HEK293 (cell line): ENCODE data around the gene MOB1A.

Experiments used
- CTCF ChIA-PET: fragments of 350-600 bp; formaldehyde crosslinking; extraction: SDS; loops from one replicate; lab custom pipeline; 2021; ENCODE audit warnings: antibody characterized with exemption; lab: Yijun Ruan, JAX
- POLR2A ChIA-PET: fragments of 300-600 bp; formaldehyde crosslinking; extraction: SDS; loops from one replicate; lab custom pipeline; 2020; ENCODE audit warnings: antibody characterized with exemption, inconsistent platforms; lab: Yijun Ruan, JAX
- H3K27ac ChIP-seq: fragments of 200-500 bp; sonication (Bioruptor generic); 2 replicates; pipeline ENCODE4 v1.5.1; 2014; ENCODE audit warnings: low read depth, low read length, control low read depth, inconsistent platforms; ENCODE audit errors: extremely low read depth
- H3K36me3 ChIP-seq, 2 experiments: fragments of 200-500 bp in 1 of 2; sonication (Bioruptor generic) in 1 of 2; 1 replicate in 1 of 2; 2 replicates in 1 of 2; pipeline ENCODE4 v1.5.1; 2014 to 2017; ENCODE audit warnings: inconsistent platforms in 2 of 2, low read length in 2 of 2; ENCODE audit not compliant: control insufficient read depth in 2 of 2, insufficient read depth in 1 of 2
- H3K4me1 ChIP-seq: fragments of 200-500 bp; sonication (Bioruptor generic); 2 replicates; pipeline ENCODE4 v1.5.1; 2014; ENCODE audit warnings: mild to moderate bottlenecking, low read length, inconsistent platforms; ENCODE audit not compliant: control insufficient read depth, insufficient read depth
- H3K4me3 ChIP-seq: 2 replicates; pipeline ENCODE4 v1.5.1; 2011; ENCODE audit warnings: low read depth, mild to moderate bottlenecking, control low read depth, low read length, moderate library complexity
- H3K9me3 ChIP-seq: fragments of 200-500 bp; sonication (Bioruptor generic); 2 replicates; pipeline ENCODE4 v1.5.1; 2014; ENCODE audit warnings: low read depth, low read length, inconsistent platforms; ENCODE audit not compliant: control insufficient read depth, insufficient read depth
- IKZF3 ChIP-seq: fragments of 450-650 bp; IDR thresholded peaks from 2 replicates; pipeline ENCODE4 v1.5.0; 2018; ENCODE audit warnings: missing biosample characterization, mild to moderate bottlenecking, missing genetic modification characterization, moderate library complexity
- KLF9 ChIP-seq: fragments of 450-650 bp; formaldehyde crosslinking; IDR thresholded peaks from 2 replicates; pipeline ENCODE4 v1.5.1; 2016; ENCODE audit warnings: missing biosample characterization, missing genetic modification characterization, low read depth
- PRDM1 ChIP-seq: fragments of 450-650 bp; formaldehyde crosslinking; IDR thresholded peaks from 2 replicates; pipeline ENCODE4; 2016; ENCODE audit warnings: missing biosample characterization, missing genetic modification characterization
- PRDM10 ChIP-seq: fragments of 450-650 bp; formaldehyde crosslinking; IDR thresholded peaks from 2 replicates; pipeline ENCODE4 v1.5.1; 2016; ENCODE audit warnings: missing biosample characterization, missing genetic modification characterization
- SCRT1 ChIP-seq: fragments of 450-650 bp; formaldehyde crosslinking; IDR thresholded peaks from 2 replicates; pipeline ENCODE4 v1.5.1; 2016; ENCODE audit warnings: missing biosample characterization, missing genetic modification characterization, borderline replicate concordance
- ZBTB17 ChIP-seq: fragments of 450-650 bp; formaldehyde crosslinking; IDR thresholded peaks from 2 replicates; pipeline ENCODE4 v1.5.1; 2016; ENCODE audit warnings: missing biosample characterization, missing genetic modification characterization
- ZBTB8A ChIP-seq: fragments of 450-650 bp; formaldehyde crosslinking; IDR thresholded peaks from 2 replicates; pipeline ENCODE4 v1.5.1; 2016; ENCODE audit warnings: missing biosample characterization, missing genetic modification characterization
- ZIC2 ChIP-seq: fragments of 450-650 bp; formaldehyde crosslinking; IDR thresholded peaks from 2 replicates; pipeline ENCODE4 v1.5.1; 2016; ENCODE audit warnings: missing biosample characterization, missing genetic modification characterization
- ZNF132 ChIP-seq: fragments of 450-650 bp; formaldehyde crosslinking; IDR thresholded peaks from 2 replicates; pipeline ENCODE4 v1.5.1; 2017; ENCODE audit warnings: missing biosample characterization, missing genetic modification characterization, borderline replicate concordance
- ZNF248 ChIP-seq: fragments of 450-650 bp; formaldehyde crosslinking; IDR thresholded peaks from 2 replicates; pipeline ENCODE4 v1.5.1; 2017; ENCODE audit warnings: missing biosample characterization, missing genetic modification characterization
- ZNF324 ChIP-seq: fragments of 450-650 bp; formaldehyde crosslinking; IDR thresholded peaks from 2 replicates; pipeline ENCODE4 v1.5.1; 2016; ENCODE audit warnings: missing biosample characterization, missing genetic modification characterization
- ZNF335 ChIP-seq: fragments of 450-650 bp; formaldehyde crosslinking; conservative IDR thresholded peaks from 2 replicates; pipeline ENCODE4 v1.5.1; 2016; ENCODE audit warnings: missing biosample characterization, missing genetic modification characterization
- ZNF341 ChIP-seq: fragments of 450-650 bp; formaldehyde crosslinking; IDR thresholded peaks from 2 replicates; pipeline ENCODE4; 2016; ENCODE audit warnings: low read depth, missing biosample characterization, missing genetic modification characterization
- ZNF623 ChIP-seq: fragments of 450-650 bp; formaldehyde crosslinking; IDR thresholded peaks from 2 replicates; pipeline ENCODE4 v1.5.1; 2016; ENCODE audit warnings: missing biosample characterization, missing genetic modification characterization
- ZNF626 ChIP-seq: fragments of 450-650 bp; sonication (Bioruptor Pico); formaldehyde crosslinking; IDR thresholded peaks from 2 replicates; pipeline ENCODE4 v1.5.1; 2018; ENCODE audit warnings: missing biosample characterization, missing genetic modification characterization, inconsistent platforms
- TF ChIP-seq, protein P1 (sequence below): fragments of 450-650 bp; formaldehyde crosslinking; IDR thresholded peaks from 2 replicates; pipeline ENCODE4 v1.5.1; 2016; ENCODE audit warnings: missing biosample characterization, missing genetic modification characterization
- TF ChIP-seq, protein P2 (sequence below): fragments of 450-650 bp; formaldehyde crosslinking; IDR thresholded peaks from 2 replicates; pipeline ENCODE4 v1.5.1; 2017; ENCODE audit warnings: missing biosample characterization, missing genetic modification characterization
- TF ChIP-seq, protein P3 (sequence below): fragments of 450-650 bp; formaldehyde crosslinking; IDR thresholded peaks from 2 replicates; pipeline ENCODE4 v1.5.1; 2016; ENCODE audit warnings: missing biosample characterization, missing genetic modification characterization

The MOB1A gene

GRCh38 chr2:74201196-74201595 is 22.5 kb upstream of the MOB1A start:
- no peak overlapping the region for H3K27ac ChIP-seq
- POLR2A ChIA-PET: interaction anchor here (0.7 to 0.9 kb wide), 3 partner anchors 23 to 268 kb away, joined by 3 to 6 read pairs (median 3); partner anchors contain the start of gene MOB1A
- TF ChIP-seq, protein P1, sequence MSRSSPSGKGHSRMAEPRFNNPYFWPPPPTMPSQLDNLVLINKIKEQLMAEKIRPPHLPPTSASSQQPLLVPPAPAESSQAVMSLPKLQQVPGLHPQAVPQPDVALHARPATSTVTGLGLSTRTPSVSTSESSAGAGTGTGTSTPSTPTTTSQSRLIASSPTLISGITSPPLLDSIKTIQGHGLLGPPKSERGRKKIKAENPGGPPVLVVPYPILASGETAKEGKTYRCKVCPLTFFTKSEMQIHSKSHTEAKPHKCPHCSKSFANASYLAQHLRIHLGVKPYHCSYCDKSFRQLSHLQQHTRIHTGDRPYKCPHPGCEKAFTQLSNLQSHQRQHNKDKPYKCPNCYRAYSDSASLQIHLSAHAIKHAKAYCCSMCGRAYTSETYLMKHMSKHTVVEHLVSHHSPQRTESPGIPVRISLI (tag by site-specific recombination): peak; percentile 28; the same call in 1 of the 2 replicates
- TF ChIP-seq ZBTB17 (tag by site-specific recombination) (peak; percentile 67), ZIC2 (tag by site-specific recombination) (no peak)
- TF ChIP-seq, protein P2, sequence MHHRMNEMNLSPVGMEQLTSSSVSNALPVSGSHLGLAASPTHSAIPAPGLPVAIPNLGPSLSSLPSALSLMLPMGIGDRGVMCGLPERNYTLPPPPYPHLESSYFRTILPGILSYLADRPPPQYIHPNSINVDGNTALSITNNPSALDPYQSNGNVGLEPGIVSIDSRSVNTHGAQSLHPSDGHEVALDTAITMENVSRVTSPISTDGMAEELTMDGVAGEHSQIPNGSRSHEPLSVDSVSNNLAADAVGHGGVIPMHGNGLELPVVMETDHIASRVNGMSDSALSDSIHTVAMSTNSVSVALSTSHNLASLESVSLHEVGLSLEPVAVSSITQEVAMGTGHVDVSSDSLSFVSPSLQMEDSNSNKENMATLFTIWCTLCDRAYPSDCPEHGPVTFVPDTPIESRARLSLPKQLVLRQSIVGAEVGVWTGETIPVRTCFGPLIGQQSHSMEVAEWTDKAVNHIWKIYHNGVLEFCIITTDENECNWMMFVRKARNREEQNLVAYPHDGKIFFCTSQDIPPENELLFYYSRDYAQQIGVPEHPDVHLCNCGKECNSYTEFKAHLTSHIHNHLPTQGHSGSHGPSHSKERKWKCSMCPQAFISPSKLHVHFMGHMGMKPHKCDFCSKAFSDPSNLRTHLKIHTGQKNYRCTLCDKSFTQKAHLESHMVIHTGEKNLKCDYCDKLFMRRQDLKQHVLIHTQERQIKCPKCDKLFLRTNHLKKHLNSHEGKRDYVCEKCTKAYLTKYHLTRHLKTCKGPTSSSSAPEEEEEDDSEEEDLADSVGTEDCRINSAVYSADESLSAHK (tag by site-specific recombination): no peak
- H3K36me3 ChIP-seq: peaks cover 6 to 8% of the 10 kb centered on the region in 2 experiments; a peak in 2 of 3 replicates
- no peak overlapping the region for H3K4me3 ChIP-seq
- H3K9me3 ChIP-seq: no peaks in the 10 kb centered on the region
- CTCF ChIA-PET: interaction anchor here (0.6 kb wide), 1 partner anchor 873 kb away, joined by 3 read pairs; no protein-coding TSS in a partner anchor
- peaks cover 21% of the 10 kb centered on the region for H3K4me1 ChIP-seq

- H3K4me3 ChIP-seq: peak overlapping the region; percentile 76
- POLR2A ChIA-PET: interaction anchor here (0.7 to 4.4 kb wide), 7 partner anchors 8 to 462 kb away, joined by 3 to 52 read pairs (median 7); partner anchors contain the start of genes MOB1A and TPRKB
- TF ChIP-seq PRDM1 (tag by site-specific recombination) (peak; percentile 94), SCRT1 (tag by site-specific recombination) (no peak), PRDM10 (tag by site-specific recombination) (peak; percentile 50)
- TF ChIP-seq, all 188 proteins: peak for 2
- H3K36me3 ChIP-seq: peaks cover 6 to 8% of the 10 kb centered on the region in 2 experiments; a peak in 2 of 3 replicates
- peaks cover 8% of the 10 kb centered on the region; the same call in 1 of the 2 replicates for H3K4me1 ChIP-seq
- H3K9me3 ChIP-seq: no peaks in the 10 kb centered on the region
- peak overlapping the region; percentile 97; the same call in 1 of the 2 replicates for H3K27ac ChIP-seq
- CTCF ChIA-PET: interaction anchor here (0.6 to 2.4 kb wide), 10 partner anchors 8 to 373 kb away, joined by 3 to 9 read pairs (median 4); partner anchors contain the start of genes MOB1A and STAMBP
These were observed 21.2 kb upstream of the MOB1A start for GRCh38 chr2:74199871-74200305.

DNA sequence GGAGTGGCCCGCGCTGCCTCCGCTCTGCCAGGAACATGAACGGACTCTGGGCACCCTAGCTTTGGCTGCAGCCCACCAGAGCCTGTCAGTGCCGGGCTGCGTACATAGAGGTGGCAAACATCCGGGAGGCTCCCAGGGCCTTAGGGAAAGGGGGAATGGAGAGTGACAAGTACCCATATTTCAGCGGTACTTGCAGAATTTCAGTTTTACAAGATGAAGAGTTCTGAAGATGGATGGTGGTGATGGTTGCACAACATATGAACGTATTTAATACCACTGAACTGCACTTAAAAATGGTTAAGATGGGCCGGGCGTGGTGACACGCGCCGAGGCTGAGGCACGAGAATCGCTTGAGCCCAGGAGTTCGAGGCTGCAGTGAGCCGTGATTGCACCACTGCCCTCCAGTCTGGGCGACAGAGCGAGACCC is 20.6 kb upstream of the MOB1A start:
- Histone ChIP-seq H3K9me3 (no peaks in the 10 kb centered on the region), H3K4me1 (peaks cover 8% of the 10 kb centered on the region; the same call in 1 of the 2 replicates), H3K36me3 (peaks cover 6 to 8% of the 10 kb centered on the region in 2 experiments; a peak in 2 of 3 replicates), H3K27ac (peak overlapping the region; percentile 97; the same call in 1 of the 2 replicates), H3K4me3 (peak overlapping the region; percentile 76)
- CTCF ChIA-PET: interaction anchor here (0.6 to 2.4 kb wide), 10 partner anchors 8 to 372 kb away, joined by 3 to 9 read pairs (median 3); partner anchors contain the start of genes MOB1A and STAMBP
- POLR2A ChIA-PET: interaction anchor here (0.6 to 4.4 kb wide), 15 partner anchors 9 to 462 kb away, joined by 3 to 52 read pairs (median 5); partner anchors contain the start of genes MOB1A, STAMBP and TPRKB
- TF ChIP-seq PRDM1 (tag by site-specific recombination) (peak; percentile 22; the same call in 1 of the 2 replicates), ZBTB8A (tag by site-specific recombination) (0 out of 2 replicates have a peak, but pooled peaks have one; percentile 9), ZNF623 (no peak), ZIC2 (tag by site-specific recombination) (no peak), ZNF324 (no peak), ZNF341 (peak; percentile 6; the same call in 1 of the 2 replicates), KLF9 (peak; percentile 64), ZNF626 (no peak), ZNF248 (tag by site-specific recombination) (no peak), ZNF335 (0 out of 2 replicates have a peak, but pooled peaks have one; percentile 5), IKZF3 (tag by site-specific recombination) (no peak), ZNF132 (tag by site-specific recombination) (no peak), ZBTB17 (tag by site-specific recombination) (peak; percentile 36)
- TF ChIP-seq, protein P3, sequence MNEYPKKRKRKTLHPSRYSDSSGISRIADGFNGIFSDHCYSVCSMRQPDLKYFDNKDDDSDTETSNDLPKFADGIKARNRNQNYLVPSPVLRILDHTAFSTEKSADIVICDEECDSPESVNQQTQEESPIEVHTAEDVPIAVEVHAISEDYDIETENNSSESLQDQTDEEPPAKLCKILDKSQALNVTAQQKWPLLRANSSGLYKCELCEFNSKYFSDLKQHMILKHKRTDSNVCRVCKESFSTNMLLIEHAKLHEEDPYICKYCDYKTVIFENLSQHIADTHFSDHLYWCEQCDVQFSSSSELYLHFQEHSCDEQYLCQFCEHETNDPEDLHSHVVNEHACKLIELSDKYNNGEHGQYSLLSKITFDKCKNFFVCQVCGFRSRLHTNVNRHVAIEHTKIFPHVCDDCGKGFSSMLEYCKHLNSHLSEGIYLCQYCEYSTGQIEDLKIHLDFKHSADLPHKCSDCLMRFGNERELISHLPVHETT: no peak
- TF ChIP-seq, protein P1 (tag by site-specific recombination): no peak
